HCT116 (cell line): Measurements from ENCODE around the gene KANK2. TPM values are rescaled to one million over a fixed set of nuclear protein-coding genes. Genes with fewer than 3 reads are reported as not detected.

Experiments used
- ATAC-seq: fragments of 200-7000 bp; cut with Tn5 transposase; 2 replicates; pipeline ENCODE4 v1.9.1; 2020; ENCODE audit warnings: mild to moderate bottlenecking, moderate library complexity
- BruUV-seq: library from RNA; stranded (reverse); fragments of 400-500 nt; replicated peaks from 2 replicates; lab custom pipeline; 2021; lab: Mats Ljungman, UMichigan
- CTCF ChIA-PET: fragments of 300-600 bp; sonication (Branson Sonifier 250); formaldehyde crosslinking; loops from one replicate; lab custom pipeline; 2021; ENCODE audit warnings: antibody characterized with exemption; lab: Charles Lee
- POLR2A ChIA-PET: fragments of 300-600, 350-600 bp; sonication (Branson Sonifier 250); formaldehyde crosslinking; loops from one replicate; lab custom pipeline; 2021; ENCODE audit warnings: antibody characterized with exemption; lab: Charles Lee
- RAD21 ChIA-PET, 2 experiments: fragments of 300-600 bp; sonication (Branson Sonifier 250); formaldehyde crosslinking; loops; one replicate each; lab custom pipeline; 2023; ENCODE audit warnings: low total read pairs in 2 of 2; ENCODE audit not compliant: uncharacterized antibody in 2 of 2, unreplicated experiment in 2 of 2, low non-redundant PET in 1 of 2; lab: Charles Lee
- DNase-seq: peaks from one replicate; pipeline ENCODE4 v3.0.0-alpha.2; 2010; ENCODE audit warnings: low read depth, low spot score
- H2AFZ ChIP-seq: fragments of 200-600 bp; shearing (Covaris generic), sonication (generic); 2 replicates; pipeline ENCODE4 v1.6.1; 2017; ENCODE audit warnings: low read depth, mixed run types, mixed read lengths, antibody characterized with exemption, low read length; ENCODE audit not compliant: poor library complexity, severe bottlenecking
- H3K27ac ChIP-seq: 2 replicates; pipeline ENCODE4 v1.5.1; 2012; ENCODE audit warnings: low read depth, low read length
- H3K27me3 ChIP-seq: fragments of 200-600 bp; sonication (generic); 2 replicates; pipeline ENCODE4 v1.6.1; 2016; ENCODE audit warnings: mixed run types, low read length, mixed read lengths; ENCODE audit not compliant: insufficient read depth
- H3K36me3 ChIP-seq, 2 experiments: fragments of 200-500 bp in 1 of 2; fragments of 200-600 bp in 1 of 2; sonication (Bioruptor generic) in 1 of 2; sonication (generic) in 1 of 2; 2 replicates each; pipeline versions ENCODE4 v1.5.1 to v1.6.1; 2014 to 2016; ENCODE audit warnings: low read length in 2 of 2, inconsistent platforms in 1 of 2, mixed read lengths in 1 of 2, mixed run types in 1 of 2; ENCODE audit not compliant: insufficient read depth in 2 of 2, control insufficient read depth in 1 of 2
- H3K4me1 ChIP-seq, 2 experiments: fragments of 200-600 bp in 1 of 2; sonication (generic) in 1 of 2; 2 replicates each; pipeline versions ENCODE4 v1.5.1 to v1.6.1; 2012 to 2017; ENCODE audit warnings: low read length in 2 of 2, inconsistent platforms in 1 of 2, mild to moderate bottlenecking in 1 of 2, mixed read lengths in 1 of 2, mixed run types in 1 of 2, moderate library complexity in 1 of 2; ENCODE audit not compliant: insufficient read depth in 2 of 2, control insufficient read depth in 1 of 2
- H3K4me2 ChIP-seq: fragments of 200-600 bp; sonication (generic); 2 replicates; pipeline ENCODE4 v1.6.1; 2017; ENCODE audit warnings: mixed run types, low read length, mixed read lengths
- H3K4me3 ChIP-seq, 2 experiments: fragments of 200-600 bp in 1 of 2; sonication (generic) in 1 of 2; replicated peaks in 1 of 2; 2 replicates each; pipeline ENCODE4 v1.5.1; 2011 to 2016; ENCODE audit warnings: low read length in 2 of 2, control low read depth in 1 of 2, low read depth in 1 of 2, mild to moderate bottlenecking in 1 of 2, mixed read lengths in 1 of 2, mixed run types in 1 of 2
- H3K79me2 ChIP-seq: fragments of 200-600 bp; sonication (generic); 2 replicates; pipeline ENCODE4 v1.6.1; 2017; ENCODE audit warnings: mild to moderate bottlenecking, mixed run types, low read length, moderate library complexity, mixed read lengths; ENCODE audit not compliant: insufficient read depth
- H3K9ac ChIP-seq: fragments of 200-600 bp; sonication (generic); 2 replicates; pipeline ENCODE4 v1.6.1; 2016; ENCODE audit warnings: low read length, mixed read lengths
- H3K9me2 ChIP-seq: fragments of 200-600 bp; sonication (generic), shearing (Covaris generic); 2 replicates; pipeline ENCODE4 v1.6.1; 2017; ENCODE audit warnings: mixed run types, mild to moderate bottlenecking, moderate library complexity; ENCODE audit not compliant: insufficient read depth
- H3K9me3 ChIP-seq, 2 experiments: fragments of 200-500 bp in 1 of 2; fragments of 200-600 bp in 1 of 2; sonication (Bioruptor generic) in 1 of 2; sonication (generic) in 1 of 2; 2 replicates each; pipeline ENCODE4 v1.6.1; 2014 to 2017; ENCODE audit warnings: low read length in 2 of 2, mixed read lengths in 2 of 2, inconsistent platforms in 1 of 2, low read depth in 1 of 2, mild to moderate bottlenecking in 1 of 2, mixed run types in 1 of 2, moderate library complexity in 1 of 2; ENCODE audit not compliant: control insufficient read depth in 1 of 2, insufficient read depth in 1 of 2
- H4K20me1 ChIP-seq: fragments of 200-600 bp; sonication (generic), shearing (Covaris generic); 2 replicates; pipeline ENCODE4 v1.6.1; 2017; ENCODE audit warnings: mixed run types, mild to moderate bottlenecking, moderate library complexity; ENCODE audit not compliant: insufficient read depth
- ATF3 ChIP-seq: IDR thresholded peaks from 2 replicates; pipeline ENCODE4 v1.6.1; 2012
- CBX3 ChIP-seq: IDR thresholded peaks from 2 replicates; pipeline ENCODE4 v1.6.1; 2012; ENCODE audit warnings: low read depth
- EGR1 ChIP-seq: IDR thresholded peaks from 2 replicates; pipeline ENCODE4 v1.6.1; 2012; ENCODE audit warnings: low read depth
- EZH2 ChIP-seq: fragments of 200-600 bp; sonication (generic); IDR thresholded peaks from 2 replicates; pipeline ENCODE4 v1.6.1; 2017; ENCODE audit warnings: antibody characterized with exemption, mixed run types
- FOSL1 ChIP-seq: IDR thresholded peaks from 2 replicates; pipeline ENCODE4 v1.6.1; 2012; ENCODE audit warnings: low read depth
- POLR2A ChIP-seq: IDR thresholded peaks from 2 replicates; pipeline ENCODE4 v1.7.0; 2011; ENCODE audit warnings: borderline replicate concordance; ENCODE audit not compliant: insufficient read depth, insufficient read length; ENCODE audit errors: extremely low read depth
- RAD21 ChIP-seq: IDR thresholded peaks from 2 replicates; pipeline ENCODE4 v1.6.1; 2012; ENCODE audit warnings: low read depth, mild to moderate bottlenecking
- SRF ChIP-seq: IDR thresholded peaks from 2 replicates; pipeline ENCODE4 v1.6.1; 2012; ENCODE audit warnings: low read depth
- TCF7L2 ChIP-seq: IDR thresholded peaks from 2 replicates; pipeline ENCODE4 v1.7.0; 2011; ENCODE audit warnings: borderline replicate concordance, inconsistent platforms; ENCODE audit not compliant: insufficient read depth, insufficient read length; ENCODE audit errors: extremely low read depth
- ZFX ChIP-seq: fragments of 450-650 bp; IDR thresholded peaks from 2 replicates; pipeline ENCODE4 v1.6.1; 2017
- intact Hi-C: fragments of 100-400 bp; cut with micrococcal nuclease; formaldehyde crosslinking; loops from 2 replicates; pipeline ENCODE4 v1.10.0; 2022
- total RNA-seq: library from RNA; stranded (reverse); gene quantifications from one replicate; pipeline ENCODE4 v1.2.1, GENCODE V29; 2021; ENCODE audit not compliant: unreplicated experiment
- TF ChIP-seq, protein P1 (sequence below): IDR thresholded peaks from 2 replicates; pipeline ENCODE4 v1.6.1; 2011; ENCODE audit warnings: mild to moderate bottlenecking, low read length, moderate library complexity; ENCODE audit not compliant: insufficient replicate concordance; ENCODE audit errors: extremely low read depth
- TF ChIP-seq, protein P2 (sequence below), 3 experiments: fragments of 200-600 bp in 1 of 3; sonication (generic) in 1 of 3; IDR thresholded peaks in 2 of 3; conservative IDR thresholded peaks in 1 of 3; 2 replicates each; pipeline ENCODE4 v1.5.1; 2012 to 2017; ENCODE audit warnings: low read depth in 2 of 3, low read length in 2 of 3, antibody characterized with exemption in 1 of 3, borderline replicate concordance in 1 of 3, control low read depth in 1 of 3, mild to moderate bottlenecking in 1 of 3, mixed read lengths in 1 of 3, mixed run types in 1 of 3, moderate library complexity in 1 of 3; ENCODE audit not compliant: insufficient read depth in 1 of 3

Gene KANK2
- total RNA-seq, 1 experiment from 2014 or later, result 43.6 TPM

DNA sequence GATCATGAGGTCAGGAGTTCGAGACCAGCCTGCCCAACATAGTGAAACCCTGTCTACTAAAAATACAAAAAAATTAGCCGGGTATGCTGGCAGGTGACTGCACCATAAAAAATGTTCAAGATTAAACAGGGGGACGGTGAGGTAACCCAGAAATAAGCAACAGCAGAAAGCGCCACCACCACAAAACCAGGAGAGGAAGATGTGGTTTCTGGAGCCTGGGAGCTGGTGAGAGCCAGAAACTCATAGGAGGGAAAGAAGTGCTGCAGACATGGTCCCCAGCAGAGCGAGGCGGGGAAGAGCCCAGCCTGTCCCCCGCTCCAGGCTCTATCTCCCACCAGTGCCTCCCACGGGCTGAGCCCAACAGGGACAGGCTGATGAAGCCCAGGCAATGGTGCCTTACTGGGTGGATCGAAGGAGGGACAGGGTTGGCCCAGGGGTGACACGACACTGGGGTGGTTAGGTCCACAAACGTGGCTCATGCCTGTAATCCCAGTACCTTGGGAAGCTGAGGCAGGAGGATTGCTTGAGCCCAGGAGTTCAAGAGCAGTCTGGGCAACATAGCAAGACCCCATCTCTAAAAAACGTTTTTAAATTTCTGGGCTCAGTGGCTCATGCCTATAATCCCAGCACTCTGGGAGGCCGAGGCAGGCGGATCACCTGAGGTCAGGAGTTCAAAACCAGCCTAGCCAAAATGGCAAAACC lies 60.8 kb downstream of the KANK2 start:
- ATAC-seq (no peak), DNase-seq (no peak)
- intact Hi-C loops, result loop anchor here (1.0 kb wide), 1 partner anchor 68 kb away; no protein-coding TSS in a partner anchor
- no peaks in the 10 kb centered on the region for H3K27me3 ChIP-seq
- peak overlapping the region; percentile 92; the same call in 1 of the 2 replicates for H3K27ac ChIP-seq
- H3K4me1 ChIP-seq, result peaks cover 40 to 44% of the 10 kb centered on the region in 2 experiments
- H3K36me3 ChIP-seq, result peaks cover 12% of the 10 kb centered on the region in 2 experiments
- peaks cover 5% of the 10 kb centered on the region; the same call in 1 of the 2 replicates for H3K79me2 ChIP-seq
- H3K9ac ChIP-seq, result no peak overlapping the region
- no peaks in the 10 kb centered on the region for H3K9me3 ChIP-seq
- H2AFZ ChIP-seq, result no peak overlapping the region
- ChIA-PET CTCF (no interaction called here), RAD21 (no interaction called here), POLR2A (no interaction called here)
- no peak overlapping the region for H3K4me3 ChIP-seq
- H4K20me1 ChIP-seq, result no peaks in the 10 kb centered on the region
- TF ChIP-seq POLR2A, result no peak
- no peak for TF ChIP-seq SRF
- TF ChIP-seq ZFX, result no peak
- no peak for TF ChIP-seq RAD21
- no peak for TF ChIP-seq EGR1
- no peak for TF ChIP-seq FOSL1
- TF ChIP-seq, protein P1, sequence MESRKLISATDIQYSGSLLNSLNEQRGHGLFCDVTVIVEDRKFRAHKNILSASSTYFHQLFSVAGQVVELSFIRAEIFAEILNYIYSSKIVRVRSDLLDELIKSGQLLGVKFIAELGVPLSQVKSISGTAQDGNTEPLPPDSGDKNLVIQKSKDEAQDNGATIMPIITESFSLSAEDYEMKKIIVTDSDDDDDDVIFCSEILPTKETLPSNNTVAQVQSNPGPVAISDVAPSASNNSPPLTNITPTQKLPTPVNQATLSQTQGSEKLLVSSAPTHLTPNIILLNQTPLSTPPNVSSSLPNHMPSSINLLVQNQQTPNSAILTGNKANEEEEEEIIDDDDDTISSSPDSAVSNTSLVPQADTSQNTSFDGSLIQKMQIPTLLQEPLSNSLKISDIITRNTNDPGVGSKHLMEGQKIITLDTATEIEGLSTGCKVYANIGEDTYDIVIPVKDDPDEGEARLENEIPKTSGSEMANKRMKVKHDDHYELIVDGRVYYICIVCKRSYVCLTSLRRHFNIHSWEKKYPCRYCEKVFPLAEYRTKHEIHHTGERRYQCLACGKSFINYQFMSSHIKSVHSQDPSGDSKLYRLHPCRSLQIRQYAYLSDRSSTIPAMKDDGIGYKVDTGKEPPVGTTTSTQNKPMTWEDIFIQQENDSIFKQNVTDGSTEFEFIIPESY, result no peak
- no peak for TF ChIP-seq TCF7L2
- no peak for TF ChIP-seq EZH2
- TF ChIP-seq CBX3, result no peak
- TF ChIP-seq, protein P2, sequence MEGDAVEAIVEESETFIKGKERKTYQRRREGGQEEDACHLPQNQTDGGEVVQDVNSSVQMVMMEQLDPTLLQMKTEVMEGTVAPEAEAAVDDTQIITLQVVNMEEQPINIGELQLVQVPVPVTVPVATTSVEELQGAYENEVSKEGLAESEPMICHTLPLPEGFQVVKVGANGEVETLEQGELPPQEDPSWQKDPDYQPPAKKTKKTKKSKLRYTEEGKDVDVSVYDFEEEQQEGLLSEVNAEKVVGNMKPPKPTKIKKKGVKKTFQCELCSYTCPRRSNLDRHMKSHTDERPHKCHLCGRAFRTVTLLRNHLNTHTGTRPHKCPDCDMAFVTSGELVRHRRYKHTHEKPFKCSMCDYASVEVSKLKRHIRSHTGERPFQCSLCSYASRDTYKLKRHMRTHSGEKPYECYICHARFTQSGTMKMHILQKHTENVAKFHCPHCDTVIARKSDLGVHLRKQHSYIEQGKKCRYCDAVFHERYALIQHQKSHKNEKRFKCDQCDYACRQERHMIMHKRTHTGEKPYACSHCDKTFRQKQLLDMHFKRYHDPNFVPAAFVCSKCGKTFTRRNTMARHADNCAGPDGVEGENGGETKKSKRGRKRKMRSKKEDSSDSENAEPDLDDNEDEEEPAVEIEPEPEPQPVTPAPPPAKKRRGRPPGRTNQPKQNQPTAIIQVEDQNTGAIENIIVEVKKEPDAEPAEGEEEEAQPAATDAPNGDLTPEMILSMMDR (IDR thresholded peaks at IDR 0.05 in 2 of 3, conservative IDR thresholded peaks at IDR 0.05 in 1 of 3; ENCODE audit: borderline replicate concordance in 1 of 3, insufficient read depth in 1 of 3, low read depth in 2 of 3, low read length in 2 of 3), result no peak
- no peak for TF ChIP-seq ATF3
- peak overlapping the region; percentile 85; the same call in 1 of the 2 replicates for H3K4me2 ChIP-seq
- no TSS peak for BruUV-seq
- no peaks in the 10 kb centered on the region for H3K9me2 ChIP-seq
